Measurements from ENCODE around the gene SOX5. TPM values are rescaled to one million over a fixed set of nuclear protein-coding genes. Genes with fewer than 3 reads are reported as not detected.

Gene SOX5
- total RNA-seq, 1 donor from 2014 or later: 0.29 TPM

GRCh38 chr12:23618718-23619117, 330.8 kb downstream of the SOX5 start:
- no peak for DNase-seq (ENCODE audit: low read depth)

GRCh38 chr12:23617749-23618148, 331.7 kb downstream of the SOX5 start:
- no peak for DNase-seq (ENCODE audit: low read depth)

GRCh38 chr12:23614280-23614679, 335.2 kb downstream of the SOX5 start:
- no peak for DNase-seq (ENCODE audit: low read depth)

GRCh38 chr12:23611320-23611719, 338.1 kb downstream of the SOX5 start:
- no peak for DNase-seq (ENCODE audit: low read depth)

GRCh38 chr12:23600919-23601318, 348.6 kb downstream of the SOX5 start:
- no peak for DNase-seq (ENCODE audit: low read depth)

GRCh38 chr12:23596568-23596967, 352.9 kb downstream of the SOX5 start:
- no peak for DNase-seq (ENCODE audit: low read depth)

- DNase-seq (ENCODE audit: low read depth): no peak
Observed at GRCh38 chr12:23587833-23588559, 361.5 kb downstream of the SOX5 start.

- no peak for DNase-seq (ENCODE audit: low read depth)
Observed at GRCh38 chr12:23585782-23586163, 363.7 kb downstream of the SOX5 start.

GRCh38 chr12:23585156-23585781, 364.2 kb downstream of the SOX5 start:
- DNase-seq (ENCODE audit: low read depth): no peak

GRCh38 chr12:23581913-23582312, 367.6 kb downstream of the SOX5 start:
- DNase-seq (ENCODE audit: low read depth): no peak

GRCh38 chr12:23579257-23579656, 370.2 kb downstream of the SOX5 start:
- DNase-seq (ENCODE audit: low read depth): no peak

- no peak for DNase-seq (ENCODE audit: low read depth)
Observed at GRCh38 chr12:23576372-23576771, 373.1 kb downstream of the SOX5 start.

- DNase-seq (ENCODE audit: low read depth): no peak
Observed at GRCh38 chr12:23569356-23569755, 380.1 kb downstream of the SOX5 start.

GRCh38 chr12:23566133-23566532, 383.3 kb downstream of the SOX5 start:
- DNase-seq (ENCODE audit: low read depth): no peak

GRCh38 chr12:23564451-23565152, 384.9 kb downstream of the SOX5 start:
- DNase-seq (ENCODE audit: low read depth): no peak

GRCh38 chr12:23561364-23562345, 387.8 kb downstream of the SOX5 start:
- no peak for DNase-seq (ENCODE audit: low read depth)

- no peak for DNase-seq (ENCODE audit: low read depth)
Observed at GRCh38 chr12:23560611-23561010, 388.9 kb downstream of the SOX5 start.

GRCh38 chr12:23559268-23559753, 390.2 kb downstream of the SOX5 start:
- no peak for DNase-seq (ENCODE audit: low read depth)

- no peak for DNase-seq (ENCODE audit: low read depth)
Observed at GRCh38 chr12:23556661-23557060, 392.8 kb downstream of the SOX5 start.

GRCh38 chr12:23555825-23556207, 393.7 kb downstream of the SOX5 start:
- no peak for DNase-seq (ENCODE audit: low read depth)

GRCh38 chr12:23555180-23555824, 394.2 kb downstream of the SOX5 start:
- no peak for DNase-seq (ENCODE audit: low read depth)
